ENCODE results near the gene PROC.

The PROC gene

DNA sequence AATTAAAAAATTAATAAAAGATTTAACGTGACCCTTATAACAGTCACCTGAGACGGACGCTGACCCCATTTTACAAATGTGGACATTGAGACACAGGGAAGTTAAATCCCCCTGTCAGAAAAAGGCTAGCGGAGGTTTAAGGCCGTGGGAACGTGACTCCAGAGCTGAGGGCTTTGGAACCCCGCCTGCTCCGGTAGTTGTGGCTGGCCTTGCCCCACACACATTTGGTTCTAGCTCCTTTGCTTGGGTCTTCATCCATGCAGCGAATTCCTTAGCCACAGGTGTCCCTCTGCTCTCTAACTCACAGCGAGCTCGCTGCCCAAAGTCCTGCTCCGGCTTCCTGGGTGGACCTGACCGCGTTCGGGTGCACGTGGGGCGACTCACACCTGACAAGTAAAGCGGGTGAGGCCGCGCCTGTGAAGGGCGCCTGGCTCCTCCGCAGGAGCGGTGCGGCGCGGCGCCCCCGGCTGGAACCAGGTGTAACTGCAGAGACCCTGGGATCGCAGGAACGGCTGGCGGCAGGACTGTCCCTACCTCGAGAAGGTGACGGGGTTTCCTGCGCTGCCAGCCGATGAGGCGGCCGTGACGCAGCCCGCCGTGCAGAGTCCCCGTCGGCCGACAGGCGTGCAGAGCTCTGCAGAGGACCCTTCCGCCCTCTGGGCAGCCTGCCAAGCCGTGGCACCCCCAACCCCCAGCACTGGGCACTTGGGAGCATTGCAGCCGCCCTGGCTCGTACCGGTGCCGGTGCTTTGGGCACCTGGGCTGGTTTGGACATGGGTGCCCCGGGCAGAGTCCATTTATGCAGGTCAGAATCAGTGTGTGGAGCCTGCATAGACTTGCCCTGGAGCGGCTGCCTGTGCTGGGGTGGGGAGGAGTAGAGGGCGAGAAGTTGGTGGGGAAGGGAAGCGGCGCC is 2.4 kb upstream of the PROC start:
- peak; percentile 83 for DNase-seq

DNA sequence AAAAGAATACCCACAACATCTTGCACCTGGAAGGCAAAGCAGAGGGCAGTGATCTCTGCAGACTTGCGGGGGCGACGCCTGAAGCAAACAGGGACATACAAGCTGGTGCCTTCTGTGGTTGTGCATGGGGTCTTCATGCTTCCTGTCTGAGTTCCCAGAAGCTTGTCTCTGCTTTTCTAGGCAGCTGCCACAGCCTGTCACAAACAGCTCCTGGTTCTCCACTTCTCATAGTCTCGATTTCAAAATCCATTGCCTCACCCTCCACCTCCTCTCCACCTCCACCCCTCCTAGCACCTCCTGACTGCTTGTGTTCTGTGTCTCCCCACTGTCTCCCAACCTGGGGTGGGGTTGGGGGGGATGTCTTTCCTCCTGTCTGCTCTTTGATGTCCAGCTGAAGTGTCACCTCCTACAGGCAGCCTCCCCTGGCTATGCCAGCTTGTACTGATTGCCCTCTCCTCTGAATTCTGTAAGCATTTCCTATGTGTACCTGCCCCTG is 1.7 kb upstream of the PROC start:
- DNase-seq, result no peak

DNA sequence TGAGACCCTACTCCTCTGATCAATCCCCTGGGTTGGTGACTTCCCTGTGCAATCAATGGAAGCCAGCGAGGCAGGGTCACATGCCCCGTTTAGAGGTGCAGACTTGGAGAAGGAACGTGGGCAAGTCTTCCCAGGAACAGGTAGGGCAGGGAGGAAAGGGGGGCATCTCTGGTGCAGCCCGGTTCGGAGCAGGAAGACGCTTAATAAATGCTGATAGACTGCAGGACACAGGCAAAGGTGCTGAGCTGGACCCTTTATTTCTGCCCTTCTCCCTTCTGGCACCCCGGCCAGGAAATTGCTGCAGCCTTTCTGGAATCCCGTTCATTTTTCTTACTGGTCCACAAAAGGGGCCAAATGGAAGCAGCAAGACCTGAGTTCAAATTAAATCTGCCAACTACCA is 821 bp upstream of the PROC start:
- no peak for DNase-seq

DNA sequence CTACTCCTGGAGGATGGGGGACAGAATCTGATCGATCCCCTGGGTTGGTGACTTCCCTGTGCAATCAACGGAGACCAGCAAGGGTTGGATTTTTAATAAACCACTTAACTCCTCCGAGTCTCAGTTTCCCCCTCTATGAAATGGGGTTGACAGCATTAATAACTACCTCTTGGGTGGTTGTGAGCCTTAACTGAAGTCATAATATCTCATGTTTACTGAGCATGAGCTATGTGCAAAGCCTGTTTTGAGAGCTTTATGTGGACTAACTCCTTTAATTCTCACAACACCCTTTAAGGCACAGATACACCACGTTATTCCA is 844 bp downstream of the PROC start:
- DNase-seq, result no peak

DNA sequence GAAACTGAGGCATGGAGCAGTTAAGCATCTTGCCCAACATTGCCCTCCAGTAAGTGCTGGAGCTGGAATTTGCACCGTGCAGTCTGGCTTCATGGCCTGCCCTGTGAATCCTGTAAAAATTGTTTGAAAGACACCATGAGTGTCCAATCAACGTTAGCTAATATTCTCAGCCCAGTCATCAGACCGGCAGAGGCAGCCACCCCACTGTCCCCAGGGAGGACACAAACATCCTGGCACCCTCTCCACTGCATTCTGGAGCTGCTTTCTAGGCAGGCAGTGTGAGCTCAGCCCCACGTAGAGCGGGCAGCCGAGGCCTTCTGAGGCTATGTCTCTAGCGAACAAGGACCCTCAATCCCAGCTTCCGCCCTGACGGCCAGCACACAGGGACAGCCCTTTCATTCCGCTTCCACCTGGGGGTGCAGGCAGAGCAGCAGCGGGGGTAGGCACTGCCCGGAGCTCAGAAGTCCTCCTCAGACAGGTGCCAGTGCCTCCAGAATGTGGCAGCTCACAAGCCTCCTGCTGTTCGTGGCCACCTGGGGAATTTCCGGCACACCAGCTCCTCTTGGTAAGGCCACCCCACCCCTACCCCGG is 1.3 kb downstream of the PROC start:
- no peak for DNase-seq

DNA sequence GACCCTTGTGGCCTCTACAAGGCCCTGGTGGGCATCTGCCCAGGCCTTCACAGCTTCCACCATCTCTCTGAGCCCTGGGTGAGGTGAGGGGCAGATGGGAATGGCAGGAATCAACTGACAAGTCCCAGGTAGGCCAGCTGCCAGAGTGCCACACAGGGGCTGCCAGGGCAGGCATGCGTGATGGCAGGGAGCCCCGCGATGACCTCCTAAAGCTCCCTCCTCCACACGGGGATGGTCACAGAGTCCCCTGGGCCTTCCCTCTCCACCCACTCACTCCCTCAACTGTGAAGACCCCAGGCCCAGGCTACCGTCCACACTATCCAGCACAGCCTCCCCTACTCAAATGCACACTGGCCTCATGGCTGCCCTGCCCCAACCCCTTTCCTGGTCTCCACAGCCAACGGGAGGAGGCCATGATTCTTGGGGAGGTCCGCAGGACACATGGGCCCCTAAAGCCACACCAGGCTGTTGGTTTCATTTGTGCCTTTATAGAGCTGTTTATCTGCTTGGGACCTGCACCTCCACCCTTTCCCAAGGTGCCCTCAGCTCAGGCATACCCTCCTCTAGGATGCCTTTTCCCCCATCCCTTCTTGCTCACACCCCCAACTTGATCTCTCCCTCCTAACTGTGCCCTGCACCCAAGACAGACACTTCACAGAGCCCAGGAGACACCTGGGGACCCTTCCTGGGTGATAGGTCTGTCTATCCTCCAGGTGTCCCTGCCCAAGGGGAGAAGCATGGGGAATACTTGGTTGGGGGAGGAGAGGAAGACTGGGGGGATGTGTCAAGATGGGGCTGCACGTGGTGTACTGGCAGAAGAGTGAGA is 2.0 kb downstream of the PROC start:
- no peak for DNase-seq

DNA sequence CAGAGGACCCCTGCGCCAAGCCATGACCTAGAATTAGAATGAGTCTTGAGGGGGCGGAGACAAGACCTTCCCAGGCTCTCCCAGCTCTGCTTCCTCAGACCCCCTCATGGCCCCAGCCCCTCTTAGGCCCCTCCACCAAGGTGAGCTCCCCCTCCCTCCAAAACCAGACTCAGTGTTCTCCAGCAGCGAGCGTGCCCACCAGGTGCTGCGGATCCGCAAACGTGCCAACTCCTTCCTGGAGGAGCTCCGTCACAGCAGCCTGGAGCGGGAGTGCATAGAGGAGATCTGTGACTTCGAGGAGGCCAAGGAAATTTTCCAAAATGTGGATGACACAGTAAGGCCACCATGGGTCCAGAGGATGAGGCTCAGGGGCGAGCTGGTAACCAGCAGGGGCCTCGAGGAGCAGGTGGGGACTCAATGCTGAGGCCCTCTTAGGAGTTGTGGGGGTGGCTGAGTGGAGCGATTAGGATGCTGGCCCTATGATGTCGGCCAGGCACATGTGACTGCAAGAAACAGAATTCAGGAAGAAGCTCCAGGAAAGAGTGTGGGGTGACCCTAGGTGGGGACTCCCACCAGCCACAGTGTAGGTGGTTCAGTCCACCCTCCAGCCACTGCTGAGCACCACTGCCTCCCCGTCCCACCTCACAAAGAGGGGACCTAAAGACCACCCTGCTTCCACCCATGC is 3.0 kb downstream of the PROC start:
- DNase-seq, result no peak

DNA sequence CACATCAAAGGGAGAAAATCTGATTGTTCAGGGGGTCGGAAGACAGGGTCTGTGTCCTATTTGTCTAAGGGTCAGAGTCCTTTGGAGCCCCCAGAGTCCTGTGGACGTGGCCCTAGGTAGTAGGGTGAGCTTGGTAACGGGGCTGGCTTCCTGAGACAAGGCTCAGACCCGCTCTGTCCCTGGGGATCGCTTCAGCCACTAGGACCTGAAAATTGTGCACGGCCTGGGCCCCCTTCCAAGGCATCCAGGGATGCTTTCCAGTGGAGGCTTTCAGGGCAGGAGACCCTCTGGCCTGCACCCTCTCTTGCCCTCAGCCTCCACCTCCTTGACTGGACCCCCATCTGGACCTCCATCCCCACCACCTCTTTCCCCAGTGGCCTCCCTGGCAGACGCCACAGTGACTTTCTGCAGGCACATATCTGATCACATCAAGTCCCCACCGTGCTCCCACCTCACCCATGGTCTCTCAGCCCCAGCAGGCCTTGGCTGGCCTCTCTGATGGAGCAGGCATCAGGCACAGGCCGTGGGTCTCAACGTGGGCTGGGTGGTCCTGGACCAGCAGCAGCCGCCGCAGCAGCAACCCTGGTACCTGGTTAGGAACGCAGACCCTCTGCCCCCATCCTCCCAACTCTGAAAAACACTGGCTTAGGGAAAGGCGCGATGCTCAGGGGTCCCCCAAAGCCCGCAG is 3.8 kb downstream of the PROC start:
- DNase-seq, result no peak

DNA sequence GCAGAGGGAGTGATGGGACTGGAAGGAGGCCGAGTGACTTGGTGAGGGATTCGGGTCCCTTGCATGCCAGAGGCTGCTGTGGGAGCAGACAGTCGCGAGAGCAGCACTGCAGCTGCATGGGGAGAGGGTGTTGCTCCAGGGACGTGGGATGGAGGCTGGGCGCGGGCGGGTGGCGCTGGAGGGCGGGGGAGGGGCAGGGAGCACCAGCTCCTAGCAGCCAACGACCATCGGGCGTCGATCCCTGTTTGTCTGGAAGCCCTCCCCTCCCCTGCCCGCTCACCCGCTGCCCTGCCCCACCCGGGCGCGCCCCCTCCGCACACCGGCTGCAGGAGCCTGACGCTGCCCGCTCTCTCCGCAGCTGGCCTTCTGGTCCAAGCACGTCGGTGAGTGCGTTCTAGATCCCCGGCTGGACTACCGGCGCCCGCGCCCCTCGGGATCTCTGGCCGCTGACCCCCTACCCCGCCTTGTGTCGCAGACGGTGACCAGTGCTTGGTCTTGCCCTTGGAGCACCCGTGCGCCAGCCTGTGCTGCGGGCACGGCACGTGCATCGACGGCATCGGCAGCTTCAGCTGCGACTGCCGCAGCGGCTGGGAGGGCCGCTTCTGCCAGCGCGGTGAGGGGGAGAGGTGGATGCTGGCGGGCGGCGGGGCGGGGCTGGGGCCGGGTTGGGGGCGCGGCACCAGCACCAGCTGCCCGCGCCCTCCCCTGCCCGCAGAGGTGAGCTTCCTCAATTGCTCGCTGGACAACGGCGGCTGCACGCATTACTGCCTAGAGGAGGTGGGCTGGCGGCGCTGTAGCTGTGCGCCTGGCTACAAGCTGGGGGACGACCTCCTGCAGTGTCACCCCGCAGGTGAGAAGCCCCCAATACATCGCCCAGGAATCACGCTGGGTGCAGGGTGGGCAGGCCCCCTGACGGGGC is 4.6 kb downstream of the PROC start:
- DNase-seq, result no peak

DNA sequence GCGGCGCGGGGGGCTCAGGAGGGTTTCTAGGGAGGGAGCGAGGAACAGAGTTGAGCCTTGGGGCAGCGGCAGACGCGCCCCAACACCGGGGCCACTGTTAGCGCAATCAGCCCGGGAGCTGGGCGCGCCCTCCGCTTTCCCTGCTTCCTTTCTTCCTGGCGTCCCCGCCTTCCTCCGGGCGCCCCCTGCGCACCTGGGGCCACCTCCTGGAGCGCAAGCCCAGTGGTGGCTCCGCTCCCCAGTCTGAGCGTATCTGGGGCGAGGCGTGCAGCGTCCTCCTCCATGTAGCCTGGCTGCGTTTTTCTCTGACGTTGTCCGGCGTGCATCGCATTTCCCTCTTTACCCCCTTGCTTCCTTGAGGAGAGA is 5.2 kb downstream of the PROC start:
- no peak for DNase-seq

DNA sequence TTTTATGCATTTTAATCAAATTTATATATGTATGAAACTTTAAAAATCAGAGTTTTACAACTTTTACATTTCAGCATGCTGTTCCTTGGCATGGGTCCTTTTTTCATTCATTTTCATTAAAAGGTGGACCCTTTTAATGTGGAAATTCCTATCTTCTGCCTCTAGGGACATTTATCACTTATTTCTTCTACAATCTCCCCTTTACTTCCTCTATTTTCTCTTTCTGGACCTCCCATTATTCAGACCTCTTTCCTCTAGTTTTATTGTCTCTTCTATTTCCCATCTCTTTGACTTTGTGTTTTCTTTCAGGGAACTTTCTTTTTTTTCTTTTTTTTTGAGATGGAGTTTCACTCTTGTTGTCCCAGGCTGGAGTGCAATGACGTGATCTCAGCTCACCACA is 5.7 kb downstream of the PROC start:
- DNase-seq, result no peak

DNA sequence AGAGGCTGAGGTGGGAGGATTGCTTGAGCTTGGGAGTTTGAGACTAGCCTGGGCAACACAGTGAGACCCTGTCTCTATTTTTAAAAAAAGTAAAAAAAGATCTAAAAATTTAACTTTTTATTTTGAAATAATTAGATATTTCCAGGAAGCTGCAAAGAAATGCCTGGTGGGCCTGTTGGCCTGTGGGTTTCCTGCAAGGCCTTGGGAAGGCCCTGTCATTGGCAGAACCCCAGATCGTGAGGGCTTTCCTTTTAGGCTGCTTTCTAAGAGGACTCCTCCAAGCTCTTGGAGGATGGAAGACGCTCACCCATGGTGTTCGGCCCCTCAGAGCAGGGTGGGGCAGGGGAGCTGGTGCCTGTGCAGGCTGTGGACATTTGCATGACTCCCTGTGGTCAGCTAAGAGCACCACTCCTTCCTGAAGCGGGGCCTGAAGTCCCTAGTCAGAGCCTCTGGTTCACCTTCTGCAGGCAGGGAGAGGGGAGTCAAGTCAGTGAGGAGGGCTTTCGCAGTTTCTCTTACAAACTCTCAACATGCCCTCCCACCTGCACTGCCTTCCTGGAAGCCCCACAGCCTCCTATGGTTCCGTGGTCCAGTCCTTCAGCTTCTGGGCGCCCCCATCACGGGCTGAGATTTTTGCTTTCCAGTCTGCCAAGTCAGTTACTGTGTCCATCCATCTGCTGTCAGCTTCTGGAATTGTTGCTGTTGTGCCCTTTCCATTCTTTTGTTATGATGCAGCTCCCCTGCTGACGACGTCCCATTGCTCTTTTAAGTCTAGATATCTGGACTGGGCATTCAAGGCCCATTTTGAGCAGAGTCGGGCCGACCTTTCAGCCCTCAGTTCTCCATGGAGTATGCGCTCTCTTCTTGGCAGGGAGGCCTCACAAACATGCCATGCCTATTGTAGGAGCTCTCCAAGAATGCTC is 6.6 kb downstream of the PROC start:
- DNase-seq, result no peak

DNA sequence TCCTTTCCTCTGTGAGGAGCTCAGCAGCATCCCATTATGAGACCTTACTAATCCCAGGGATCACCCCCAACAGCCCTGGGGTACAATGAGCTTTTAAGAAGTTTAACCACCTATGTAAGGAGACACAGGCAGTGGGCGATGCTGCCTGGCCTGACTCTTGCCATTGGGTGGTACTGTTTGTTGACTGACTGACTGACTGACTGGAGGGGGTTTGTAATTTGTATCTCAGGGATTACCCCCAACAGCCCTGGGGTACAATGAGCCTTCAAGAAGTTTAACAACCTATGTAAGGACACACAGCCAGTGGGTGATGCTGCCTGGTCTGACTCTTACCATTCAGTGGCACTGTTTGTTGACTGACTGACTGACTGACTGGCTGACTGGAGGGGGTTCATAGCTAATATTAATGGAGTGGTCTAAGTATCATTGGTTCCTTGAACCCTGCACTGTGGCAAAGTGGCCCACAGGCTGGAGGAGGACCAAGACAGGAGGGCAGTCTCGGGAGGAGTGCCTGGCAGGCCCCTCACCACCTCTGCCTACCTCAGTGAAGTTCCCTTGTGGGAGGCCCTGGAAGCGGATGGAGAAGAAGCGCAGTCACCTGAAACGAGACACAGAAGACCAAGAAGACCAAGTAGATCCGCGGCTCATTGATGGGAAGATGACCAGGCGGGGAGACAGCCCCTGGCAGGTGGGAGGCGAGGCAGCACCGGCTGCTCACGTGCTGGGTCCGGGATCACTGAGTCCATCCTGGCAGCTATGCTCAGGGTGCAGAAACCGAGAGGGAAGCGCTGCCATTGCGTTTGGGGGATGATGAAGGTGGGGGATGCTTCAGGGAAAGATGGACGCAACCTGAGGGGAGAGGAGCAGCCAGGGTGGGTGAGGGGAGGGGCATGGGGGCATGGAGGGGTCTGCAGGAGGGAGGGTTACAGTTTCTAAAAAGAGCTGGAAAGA is 7.6 kb downstream of the PROC start:
- no peak for DNase-seq

DNA sequence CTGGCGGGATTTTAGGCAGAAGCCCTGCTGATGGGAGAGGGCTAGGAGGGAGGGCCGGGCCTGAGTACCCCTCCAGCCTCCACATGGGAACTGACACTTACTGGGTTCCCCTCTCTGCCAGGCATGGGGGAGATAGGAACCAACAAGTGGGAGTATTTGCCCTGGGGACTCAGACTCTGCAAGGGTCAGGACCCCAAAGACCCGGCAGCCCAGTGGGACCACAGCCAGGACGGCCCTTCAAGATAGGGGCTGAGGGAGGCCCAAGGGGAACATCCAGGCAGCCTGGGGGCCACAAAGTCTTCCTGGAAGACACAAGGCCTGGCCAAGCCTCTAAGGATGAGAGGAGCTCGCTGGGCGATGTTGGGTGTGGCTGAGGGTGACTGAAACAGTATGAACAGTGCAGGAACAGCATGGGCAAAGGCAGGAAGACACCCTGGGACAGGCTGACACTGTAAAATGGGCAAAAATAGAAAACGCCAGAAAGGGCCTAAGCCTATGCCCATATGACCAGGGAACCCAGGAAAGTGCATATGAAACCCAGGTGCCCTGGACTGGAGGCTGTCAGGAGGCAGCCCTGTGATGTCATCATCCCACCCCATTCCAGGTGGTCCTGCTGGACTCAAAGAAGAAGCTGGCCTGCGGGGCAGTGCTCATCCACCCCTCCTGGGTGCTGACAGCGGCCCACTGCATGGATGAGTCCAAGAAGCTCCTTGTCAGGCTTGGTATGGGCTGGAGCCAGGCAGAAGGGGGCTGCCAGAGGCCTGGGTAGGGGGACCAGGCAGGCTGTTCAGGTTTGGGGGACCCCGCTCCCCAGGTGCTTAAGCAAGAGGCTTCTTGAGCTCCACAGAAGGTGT is 8.5 kb downstream of the PROC start:
- no peak for DNase-seq

DNA sequence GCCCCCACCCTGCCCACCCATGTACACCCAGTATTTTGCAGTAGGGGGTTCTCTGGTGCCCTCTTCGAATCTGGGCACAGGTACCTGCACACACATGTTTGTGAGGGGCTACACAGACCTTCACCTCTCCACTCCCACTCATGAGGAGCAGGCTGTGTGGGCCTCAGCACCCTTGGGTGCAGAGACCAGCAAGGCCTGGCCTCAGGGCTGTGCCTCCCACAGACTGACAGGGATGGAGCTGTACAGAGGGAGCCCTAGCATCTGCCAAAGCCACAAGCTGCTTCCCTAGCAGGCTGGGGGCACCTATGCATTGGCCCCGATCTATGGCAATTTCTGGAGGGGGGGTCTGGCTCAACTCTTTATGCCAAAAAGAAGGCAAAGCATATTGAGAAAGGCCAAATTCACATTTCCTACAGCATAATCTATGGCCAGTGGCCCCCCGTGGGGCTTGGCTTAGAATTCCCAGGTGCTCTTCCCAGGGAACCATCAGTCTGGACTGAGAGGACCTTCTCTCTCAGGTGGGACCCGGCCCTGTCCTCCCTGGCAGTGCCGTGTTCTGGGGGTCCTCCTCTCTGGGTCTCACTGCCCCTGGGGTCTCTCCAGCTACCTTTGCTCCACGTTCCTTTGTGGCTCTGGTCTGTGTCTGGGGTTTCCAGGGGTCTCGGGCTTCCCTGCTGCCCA is 9.3 kb downstream of the PROC start:
- DNase-seq, result no peak

DNA sequence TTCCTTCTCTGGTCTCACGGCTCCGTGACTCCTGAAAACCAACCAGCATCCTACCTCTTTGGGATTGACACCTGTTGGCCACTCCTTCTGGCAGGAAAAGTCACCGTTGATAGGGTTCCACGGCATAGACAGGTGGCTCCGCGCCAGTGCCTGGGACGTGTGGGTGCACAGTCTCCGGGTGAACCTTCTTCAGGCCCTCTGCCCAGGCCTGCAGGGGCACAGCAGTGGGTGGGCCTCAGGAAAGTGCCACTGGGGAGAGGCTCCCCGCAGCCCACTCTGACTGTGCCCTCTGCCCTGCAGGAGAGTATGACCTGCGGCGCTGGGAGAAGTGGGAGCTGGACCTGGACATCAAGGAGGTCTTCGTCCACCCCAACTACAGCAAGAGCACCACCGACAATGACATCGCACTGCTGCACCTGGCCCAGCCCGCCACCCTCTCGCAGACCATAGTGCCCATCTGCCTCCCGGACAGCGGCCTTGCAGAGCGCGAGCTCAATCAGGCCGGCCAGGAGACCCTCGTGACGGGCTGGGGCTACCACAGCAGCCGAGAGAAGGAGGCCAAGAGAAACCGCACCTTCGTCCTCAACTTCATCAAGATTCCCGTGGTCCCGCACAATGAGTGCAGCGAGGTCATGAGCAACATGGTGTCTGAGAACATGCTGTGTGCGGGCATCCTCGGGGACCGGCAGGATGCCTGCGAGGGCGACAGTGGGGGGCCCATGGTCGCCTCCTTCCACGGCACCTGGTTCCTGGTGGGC is 10.0 kb downstream of the PROC start:
- no peak for DNase-seq

DNA sequence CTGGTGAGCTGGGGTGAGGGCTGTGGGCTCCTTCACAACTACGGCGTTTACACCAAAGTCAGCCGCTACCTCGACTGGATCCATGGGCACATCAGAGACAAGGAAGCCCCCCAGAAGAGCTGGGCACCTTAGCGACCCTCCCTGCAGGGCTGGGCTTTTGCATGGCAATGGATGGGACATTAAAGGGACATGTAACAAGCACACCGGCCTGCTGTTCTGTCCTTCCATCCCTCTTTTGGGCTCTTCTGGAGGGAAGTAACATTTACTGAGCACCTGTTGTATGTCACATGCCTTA is 10.5 kb downstream of the PROC start:
- DNase-seq, result no peak
